GM21528 (cell line): ENCODE results near the gene GEMIN2.
"Not testable (repeated sequence)": the region's sequence is repeated elsewhere in the genome, so short reads cannot be mapped to it uniquely, and the experiment has no call there.

ENCODE experiments used
- ATAC-seq: cut with Tn5 transposase; IDR thresholded peaks from one replicate; pipeline ENCODE4 v1.9.1; 2021; ENCODE audit warnings: mild to moderate bottlenecking, moderate library complexity; ENCODE audit not compliant: unreplicated experiment, low FRiP score

GEMIN2 gene

DNA sequence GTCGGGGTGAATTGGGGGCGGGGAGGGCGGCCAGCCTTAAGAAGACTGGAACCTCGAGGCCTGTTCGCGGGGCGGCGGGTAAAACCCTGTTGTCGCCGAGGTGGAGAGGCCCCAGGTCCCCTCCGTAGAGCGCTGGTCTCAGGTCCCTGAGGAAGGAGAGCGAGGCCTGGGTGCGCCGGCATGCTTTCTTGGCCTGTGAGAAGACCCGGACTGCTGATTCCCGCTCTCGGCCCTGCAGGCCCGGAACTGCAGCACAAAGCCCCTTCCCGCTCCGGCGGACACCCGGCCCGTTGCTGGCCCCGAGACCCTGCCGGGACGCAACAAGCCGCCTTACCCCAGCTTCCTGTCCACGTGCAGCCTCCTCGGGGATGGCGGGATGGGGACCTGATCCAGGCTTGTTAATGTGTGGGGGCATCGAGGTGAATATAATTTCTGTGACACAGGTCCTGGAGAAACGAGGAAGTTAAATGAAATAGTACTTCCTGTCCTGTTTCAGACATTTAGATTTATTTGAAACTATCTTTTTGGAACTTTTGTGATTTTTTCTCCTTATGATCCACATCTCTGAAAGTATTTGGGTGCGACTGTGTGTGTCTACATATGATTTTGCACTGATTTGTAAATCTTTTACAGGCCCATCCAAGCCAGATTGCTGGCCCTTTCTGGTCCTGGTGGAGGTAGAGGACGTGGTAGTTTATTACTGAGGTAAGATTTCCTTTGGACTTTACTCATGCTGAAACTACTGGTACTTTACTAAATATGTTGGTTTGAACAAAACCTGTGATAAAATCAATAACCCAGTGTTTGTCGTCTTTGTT, 61.5 kb downstream of the GEMIN2 start:
- ATAC-seq = peak; percentile 20

DNA sequence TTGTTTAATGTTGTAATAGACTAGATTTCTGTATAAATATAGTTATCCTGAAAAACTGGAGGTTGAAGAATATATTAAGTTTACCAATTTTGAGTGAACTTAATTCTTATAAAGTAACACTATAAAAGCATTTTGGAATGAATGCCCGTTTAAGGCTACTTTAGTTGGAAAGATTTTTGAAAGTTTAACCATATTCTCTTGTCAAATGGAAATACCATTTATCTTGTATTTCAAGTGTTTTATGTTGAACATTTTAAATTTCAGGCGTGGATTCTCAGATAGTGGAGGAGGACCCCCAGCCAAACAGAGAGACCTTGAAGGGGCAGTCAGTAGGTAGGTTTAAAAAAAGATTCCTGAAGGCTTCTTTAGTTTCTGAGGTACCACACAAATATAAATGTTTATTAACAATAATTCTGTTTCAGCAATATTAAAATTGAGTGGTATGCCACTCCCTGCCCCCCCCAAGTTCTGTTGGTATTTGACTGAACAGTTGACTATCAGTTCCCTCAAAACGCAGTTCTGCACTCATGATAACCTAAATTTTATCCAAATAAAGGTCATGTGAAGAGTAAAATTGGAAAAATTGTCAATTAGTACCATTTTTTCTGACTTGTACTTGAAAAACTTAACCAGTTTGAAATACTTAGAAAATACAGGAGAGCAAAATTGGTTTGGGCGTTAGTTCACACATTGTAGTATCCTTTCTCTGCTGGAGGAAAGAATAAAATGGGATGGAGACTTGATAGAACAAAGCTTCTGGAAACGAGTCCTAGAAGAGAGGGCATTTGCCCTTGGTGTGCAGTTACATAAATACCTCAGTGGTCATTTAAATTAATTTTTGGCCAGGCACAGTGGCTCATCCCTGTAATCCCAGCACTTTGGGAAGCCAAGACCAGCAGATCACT, 62.4 kb downstream of the GEMIN2 start:
- ATAC-seq = no peak

DNA sequence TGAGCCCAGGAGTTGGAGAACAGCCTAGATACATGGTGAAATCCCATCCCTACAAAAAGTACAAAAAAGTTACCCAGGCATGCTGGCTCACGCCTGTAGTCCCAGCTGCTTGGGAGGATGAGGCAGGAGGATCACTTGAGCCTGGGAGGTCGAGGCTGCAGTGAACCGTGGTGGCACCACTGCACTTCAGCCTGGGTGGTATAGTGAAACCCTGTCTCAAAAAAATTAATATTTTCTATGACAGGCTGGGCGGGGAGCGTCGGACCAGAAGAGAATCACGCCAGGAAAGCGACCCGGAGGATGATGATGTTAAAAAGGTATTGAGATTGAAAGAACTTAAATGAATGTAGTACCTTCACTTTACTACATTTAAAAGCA, 63.0 kb downstream of the GEMIN2 start:
- no peak for ATAC-seq

GRCh38 chr14:39179042-39179441, 64.9 kb downstream of the GEMIN2 start:
- no peak for ATAC-seq

DNA sequence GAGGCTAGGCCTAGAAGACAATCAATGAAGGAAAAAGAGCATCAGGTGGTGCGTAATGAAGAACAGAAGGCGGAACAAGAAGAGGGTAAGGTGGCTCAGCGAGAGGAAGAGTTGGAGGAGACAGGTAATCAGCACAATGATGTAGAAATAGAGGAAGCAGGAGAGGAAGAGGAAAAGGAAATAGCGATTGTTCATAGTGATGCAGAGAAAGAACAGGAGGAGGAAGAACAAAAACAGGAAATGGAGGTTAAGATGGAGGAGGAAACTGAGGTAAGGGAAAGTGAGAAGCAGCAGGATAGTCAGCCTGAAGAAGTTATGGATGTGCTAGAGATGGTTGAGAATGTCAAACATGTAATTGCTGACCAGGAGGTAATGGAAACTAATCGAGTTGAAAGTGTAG, 66.4 kb downstream of the GEMIN2 start:
- no peak for ATAC-seq

DNA sequence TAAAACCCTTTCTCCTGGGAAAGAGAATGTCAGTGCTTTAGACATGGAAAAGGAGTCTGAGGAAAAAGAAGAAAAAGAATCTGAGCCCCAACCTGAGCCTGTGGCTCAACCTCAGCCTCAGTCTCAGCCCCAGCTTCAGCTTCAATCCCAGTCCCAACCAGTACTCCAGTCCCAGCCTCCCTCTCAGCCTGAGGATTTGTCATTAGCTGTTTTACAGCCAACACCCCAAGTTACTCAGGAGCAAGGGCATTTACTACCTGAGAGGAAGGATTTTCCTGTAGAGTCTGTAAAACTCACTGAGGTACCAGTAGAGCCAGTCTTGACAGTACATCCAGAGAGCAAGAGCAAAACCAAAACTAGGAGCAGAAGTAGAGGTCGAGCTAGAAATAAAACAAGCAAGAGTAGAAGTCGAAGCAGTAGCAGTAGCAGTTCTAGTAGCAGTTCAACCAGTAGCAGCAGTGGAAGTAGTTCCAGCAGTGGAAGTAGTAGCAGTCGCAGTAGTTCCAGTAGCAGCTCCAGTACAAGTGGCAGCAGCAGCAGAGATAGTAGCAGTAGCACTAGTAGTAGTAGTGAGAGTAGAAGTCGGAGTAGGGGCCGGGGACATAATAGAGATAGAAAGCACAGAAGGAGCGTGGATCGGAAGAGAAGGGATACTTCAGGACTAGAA, 67.0 kb downstream of the GEMIN2 start:
- ATAC-seq = no peak

DNA sequence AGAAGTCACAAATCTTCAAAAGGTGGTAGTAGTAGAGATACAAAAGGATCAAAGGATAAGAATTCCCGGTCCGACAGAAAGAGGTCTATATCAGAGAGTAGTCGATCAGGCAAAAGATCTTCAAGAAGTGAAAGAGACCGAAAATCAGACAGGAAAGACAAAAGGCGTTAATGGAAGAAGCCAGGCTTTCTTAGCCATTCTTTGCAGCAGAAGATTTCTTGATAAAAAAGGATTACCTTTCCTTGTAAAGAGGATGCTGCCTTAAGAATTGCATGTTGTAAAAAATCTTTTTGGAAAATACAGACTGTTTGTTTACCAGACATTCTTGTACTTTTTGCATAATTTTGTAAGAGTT, 67.5 kb downstream of the GEMIN2 start:
- ATAC-seq = no peak

GRCh38 chr14:39182770-39183684, 68.9 kb downstream of the GEMIN2 start:
- no peak for ATAC-seq

GRCh38 chr14:39183685-39184003, 69.5 kb downstream of the GEMIN2 start:
- ATAC-seq = not testable (repeated sequence)

DNA sequence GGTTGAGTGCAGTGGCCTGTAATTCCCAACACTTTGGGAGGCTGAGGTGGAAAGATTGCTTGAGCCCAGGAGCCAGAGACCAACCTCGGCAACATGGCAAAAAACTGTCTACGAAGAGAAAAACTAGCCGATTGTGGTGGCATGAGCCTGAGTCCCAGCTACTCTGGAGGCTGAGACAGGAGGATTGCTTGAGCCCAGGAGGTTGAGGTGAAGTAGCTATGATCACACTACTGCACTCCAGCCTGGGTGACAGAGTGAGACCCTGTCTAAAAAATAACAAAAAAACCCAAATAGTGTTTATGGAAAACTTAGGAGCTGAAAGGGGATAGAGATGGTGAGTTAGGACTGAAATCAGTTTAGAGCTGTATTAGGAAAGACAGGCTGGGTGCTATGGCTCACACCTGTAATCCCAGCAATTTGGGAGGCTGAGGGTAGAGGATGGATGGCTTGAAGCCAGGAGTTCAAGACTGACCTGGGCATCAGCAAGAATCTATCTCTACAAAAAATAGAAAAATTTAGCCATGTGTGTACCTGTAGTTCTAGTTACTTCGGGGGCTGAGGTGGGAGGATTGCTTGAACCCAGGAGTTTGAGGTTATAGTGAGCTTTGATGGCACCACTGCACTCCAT, 70.6 kb downstream of the GEMIN2 start:
- ATAC-seq = no peak

DNA sequence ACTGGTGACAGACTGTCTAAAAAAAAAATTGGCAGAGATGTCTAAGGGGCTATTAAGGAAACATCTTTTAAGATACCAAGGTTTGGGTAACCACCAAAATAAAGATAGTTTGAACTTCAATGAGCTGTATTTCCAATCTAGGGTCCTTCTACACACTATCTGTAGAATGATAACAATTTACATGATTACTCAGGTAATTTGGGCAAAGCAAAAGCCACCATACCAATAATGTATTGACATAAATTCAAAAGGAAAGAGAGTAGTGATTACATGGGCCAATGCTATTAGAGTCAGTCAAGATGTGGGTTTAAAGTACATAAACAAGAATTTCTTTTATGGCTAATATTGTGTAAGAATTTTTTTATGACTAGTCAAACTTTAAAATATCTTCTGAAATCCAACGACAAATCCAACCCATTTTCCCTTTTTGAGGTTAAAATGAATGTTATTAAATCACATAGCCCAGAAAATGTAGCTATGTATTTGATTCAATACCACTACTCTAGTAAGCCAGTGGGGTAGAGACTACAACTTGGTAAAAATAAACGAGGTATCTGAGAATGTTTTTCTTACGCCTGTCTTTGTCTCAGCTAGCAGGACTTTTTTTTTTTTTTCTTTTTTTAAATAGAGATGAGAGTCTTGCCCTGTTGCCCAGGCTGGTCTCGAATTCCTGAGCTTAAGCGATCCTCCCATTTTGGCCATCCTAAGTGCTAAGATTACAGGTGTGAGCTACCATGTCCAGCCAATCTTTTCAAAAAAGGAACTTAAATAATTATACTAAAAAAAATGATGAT, 71.3 kb downstream of the GEMIN2 start:
- ATAC-seq = no peak
